ENCODE results near the gene MTARC1. TPM values are rescaled to one million over a fixed set of nuclear protein-coding genes. Genes with fewer than 3 reads are reported as not detected.

MTARC1 gene
- total and polyA plus RNA-seq, 4 donors = 1.3 to 9.9 (median 6.4) TPM

DNA sequence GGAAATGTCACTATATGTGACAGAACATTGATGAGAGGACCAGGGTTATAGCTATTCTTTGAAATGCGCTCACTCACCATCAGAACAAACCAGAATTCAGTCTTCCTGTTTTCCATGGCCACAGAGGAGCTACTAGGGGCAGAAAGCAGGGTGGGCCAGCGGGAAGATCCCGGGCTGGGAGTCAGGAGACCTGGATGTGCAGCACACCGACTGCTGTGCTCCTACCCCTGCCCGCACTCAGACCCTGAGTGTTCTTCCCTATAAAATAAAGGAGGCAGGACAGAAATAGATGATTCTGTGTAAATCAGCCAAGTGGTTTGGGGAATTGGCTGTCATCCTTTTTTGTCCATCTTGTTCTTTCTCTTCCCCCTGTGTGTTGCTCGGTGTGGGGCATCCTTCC lies 21.0 kb downstream of the MTARC1 start:
- no peaks in the 10 kb centered on the region for H3K4me1 ChIP-seq (ENCODE audit: control insufficient read depth in 1 of 2, insufficient read depth in 2 of 2, low read length in 2 of 2)
- no peak overlapping the region for H3K4me3 ChIP-seq (ENCODE audit: low read length in 2 of 2)
- WGBS, 2 donors = 78 to 88% methylated on average over 6 of the region's 6 CpGs
- DNase-seq (no peak), ATAC-seq (ENCODE audit: low FRiP score) (no peak)
- no peaks in the 10 kb centered on the region for H3K27me3 ChIP-seq (ENCODE audit: control insufficient read depth in 1 of 2, insufficient read depth in 2 of 2, low read length in 1 of 2)
- intact Hi-C loops (cut with DNase I) = loop anchor here (5.0 kb wide), 2 partner anchors 70 to 630 kb away; partner anchors contain the start of gene HLX (in 1 of the 2)
- H3K9me3 ChIP-seq (ENCODE audit: control insufficient read depth, low read length) = no peaks in the 10 kb centered on the region
- H3K27ac ChIP-seq (ENCODE audit: low read depth in 1 of 2, low read length in 2 of 2) = no peak overlapping the region
- H3K36me3 ChIP-seq (ENCODE audit: control insufficient read depth in 1 of 2, insufficient read depth in 2 of 2, low read length in 1 of 2) = no peaks in the 10 kb centered on the region

DNA sequence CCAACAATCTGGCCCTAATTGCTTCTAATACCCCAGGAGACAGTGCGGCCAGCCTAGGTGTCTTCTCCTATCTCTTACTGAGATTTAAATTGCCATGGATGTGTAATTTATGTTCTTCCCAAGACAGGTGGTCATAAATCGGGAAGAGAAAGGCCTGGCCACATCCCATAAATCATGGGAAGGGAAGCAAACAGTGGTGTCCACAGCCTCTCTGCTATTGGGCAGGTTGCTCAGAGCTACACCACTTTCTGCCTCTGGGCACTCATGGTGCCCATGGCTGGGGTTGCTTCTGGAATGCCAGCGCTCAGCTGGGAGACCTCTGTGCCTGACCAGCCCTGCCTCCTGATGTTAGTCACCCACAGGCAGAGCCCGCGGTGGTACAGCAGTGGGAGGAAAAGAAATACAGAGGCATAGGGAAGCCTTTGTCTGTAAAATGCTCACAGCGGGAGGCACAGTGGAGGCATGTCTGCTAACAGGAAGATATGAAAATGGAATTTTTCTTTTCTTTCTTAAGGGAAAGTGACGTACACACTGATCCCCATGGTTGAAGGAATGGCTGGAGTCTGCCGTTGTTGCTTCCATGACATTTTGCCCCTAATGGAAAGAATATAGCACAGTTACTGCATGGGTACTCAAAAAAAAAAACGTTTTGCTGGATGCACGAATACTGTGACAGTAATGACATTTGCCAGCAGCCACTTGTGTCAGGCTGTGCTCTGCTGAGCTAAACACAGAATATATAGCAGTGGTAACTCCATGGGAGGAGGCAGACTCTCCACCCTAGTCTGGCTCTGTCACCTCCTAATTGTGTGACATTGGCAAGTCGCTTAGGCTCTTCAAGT lies 21.9 kb downstream of the MTARC1 start:
- H3K27ac ChIP-seq (ENCODE audit: low read depth in 1 of 2, low read length in 2 of 2) = no peak overlapping the region
- 86 to 87% methylated on average over 11 of the region's 11 CpGs for WGBS, 2 donors
- no peaks in the 10 kb centered on the region for H3K4me1 ChIP-seq (ENCODE audit: control insufficient read depth in 1 of 2, insufficient read depth in 2 of 2, low read length in 2 of 2)
- H3K36me3 ChIP-seq (ENCODE audit: control insufficient read depth in 1 of 2, insufficient read depth in 2 of 2, low read length in 1 of 2) = no peaks in the 10 kb centered on the region
- ATAC-seq (ENCODE audit: low FRiP score) = no peak
- no peaks in the 10 kb centered on the region for H3K9me3 ChIP-seq (ENCODE audit: control insufficient read depth, low read length)
- no peak for DNase-seq
- intact Hi-C loops (cut with DNase I) = loop anchor here (5.0 kb wide), 2 partner anchors 69 to 629 kb away; partner anchors contain the start of gene HLX (in 1 of the 2)
- no peak overlapping the region for H3K4me3 ChIP-seq (ENCODE audit: low read length in 2 of 2)
- no peaks in the 10 kb centered on the region for H3K27me3 ChIP-seq (ENCODE audit: control insufficient read depth in 1 of 2, insufficient read depth in 2 of 2, low read length in 1 of 2)

DNA sequence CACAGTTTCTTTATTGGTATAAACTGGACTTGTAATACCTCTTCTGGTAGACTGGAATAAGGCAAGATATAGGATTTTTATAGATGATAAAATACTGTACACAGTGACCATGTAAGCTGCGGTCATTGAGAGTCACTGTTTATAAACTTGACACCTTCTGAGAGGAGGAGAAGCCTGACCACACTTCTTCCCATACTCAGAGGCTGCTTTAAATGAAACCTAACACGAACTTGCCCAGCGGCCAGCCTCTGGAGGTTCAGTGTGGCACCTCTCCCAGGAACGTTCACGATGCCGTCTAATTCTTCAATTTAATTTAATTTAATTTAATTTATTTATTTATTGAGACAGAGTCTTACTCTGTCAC lies 22.5 kb downstream of the MTARC1 start:
- Histone ChIP-seq H3K9me3 (ENCODE audit: control insufficient read depth, low read length) (no peaks in the 10 kb centered on the region), H3K4me3 (ENCODE audit: low read length in 2 of 2) (no peak overlapping the region), H3K4me1 (ENCODE audit: control insufficient read depth in 1 of 2, insufficient read depth in 2 of 2, low read length in 2 of 2) (no peaks in the 10 kb centered on the region), H3K27me3 (ENCODE audit: control insufficient read depth in 1 of 2, insufficient read depth in 2 of 2, low read length in 1 of 2) (no peaks in the 10 kb centered on the region), H3K36me3 (ENCODE audit: control insufficient read depth in 1 of 2, insufficient read depth in 2 of 2, low read length in 1 of 2) (no peaks in the 10 kb centered on the region), H3K27ac (ENCODE audit: low read depth in 1 of 2, low read length in 2 of 2) (no peak overlapping the region)
- intact Hi-C loops (cut with DNase I) = loop anchor here (5.0 kb wide), 2 partner anchors 68 to 628 kb away; partner anchors contain the start of gene HLX (in 1 of the 2)
- 90 to 92% methylated on average over 6 of the region's 6 CpGs for WGBS, 2 donors
- ATAC-seq (ENCODE audit: low FRiP score) (no peak), DNase-seq (no peak)

DNA sequence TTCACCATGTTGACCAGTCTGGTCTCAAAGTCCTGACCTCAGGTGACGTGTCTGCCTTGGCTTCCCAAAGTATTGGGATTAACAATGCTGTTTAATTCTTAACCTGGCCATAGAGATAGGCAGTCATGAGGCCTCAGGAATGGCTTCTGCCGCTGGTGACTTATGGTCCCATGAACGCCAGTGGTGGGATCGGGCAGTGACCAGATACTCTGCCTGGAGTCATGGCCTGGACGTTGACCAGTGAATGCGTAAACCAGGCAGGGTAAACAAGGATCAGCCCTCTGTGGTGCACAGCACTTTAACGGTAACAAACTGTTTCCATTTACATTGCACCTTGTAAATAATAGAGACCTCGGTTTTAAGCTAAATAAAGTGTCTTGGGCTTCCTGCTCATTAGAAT lies 23.0 kb downstream of the MTARC1 start:
- Histone ChIP-seq H3K27me3 (ENCODE audit: control insufficient read depth in 1 of 2, insufficient read depth in 2 of 2, low read length in 1 of 2) (no peaks in the 10 kb centered on the region), H3K36me3 (ENCODE audit: control insufficient read depth in 1 of 2, insufficient read depth in 2 of 2, low read length in 1 of 2) (no peaks in the 10 kb centered on the region), H3K4me1 (ENCODE audit: control insufficient read depth in 1 of 2, insufficient read depth in 2 of 2, low read length in 2 of 2) (no peaks in the 10 kb centered on the region), H3K27ac (ENCODE audit: low read depth in 1 of 2, low read length in 2 of 2) (no peak overlapping the region), H3K9me3 (ENCODE audit: control insufficient read depth, low read length) (no peaks in the 10 kb centered on the region), H3K4me3 (ENCODE audit: low read length in 2 of 2) (no peak overlapping the region)
- WGBS, 2 donors = 86 to 87% methylated on average over 8 of the region's 8 CpGs
- no peak for ATAC-seq (ENCODE audit: low FRiP score)
- no peak for DNase-seq
- intact Hi-C loops (cut with DNase I) = loop anchor here (5.0 to 10.0 kb wide), 5 partner anchors 68 to 628 kb away; partner anchors contain the start of gene HLX (in 1 of the 2)

DNA sequence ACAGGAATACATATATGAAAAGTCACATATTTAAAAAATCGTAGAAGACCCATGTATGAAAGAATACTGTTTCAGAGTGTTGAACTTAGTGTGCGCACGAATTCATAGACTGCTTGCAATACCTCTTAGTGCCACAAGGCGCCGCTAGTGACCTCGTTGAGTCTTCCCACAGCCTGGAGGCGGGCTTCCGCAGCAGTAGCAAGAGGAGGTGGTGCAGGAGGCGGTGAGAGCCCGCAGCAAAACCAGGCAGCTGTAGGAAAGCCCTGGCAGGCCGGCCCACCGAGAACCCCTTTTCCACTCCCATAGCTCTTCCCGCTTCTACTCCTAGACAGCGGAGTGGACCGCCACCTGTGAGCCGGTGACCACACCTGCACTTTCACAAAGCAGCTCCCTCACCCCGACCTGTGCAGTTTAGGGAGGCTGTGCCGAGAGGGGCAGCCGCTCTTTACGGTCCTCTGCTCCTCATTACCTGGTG lies 23.5 kb downstream of the MTARC1 start:
- Histone ChIP-seq H3K36me3 (ENCODE audit: control insufficient read depth in 1 of 2, insufficient read depth in 2 of 2, low read length in 1 of 2) (no peaks in the 10 kb centered on the region), H3K27me3 (ENCODE audit: control insufficient read depth in 1 of 2, insufficient read depth in 2 of 2, low read length in 1 of 2) (no peaks in the 10 kb centered on the region), H3K9me3 (ENCODE audit: control insufficient read depth, low read length) (no peaks in the 10 kb centered on the region), H3K4me1 (ENCODE audit: control insufficient read depth in 1 of 2, insufficient read depth in 2 of 2, low read length in 2 of 2) (no peaks in the 10 kb centered on the region), H3K27ac (ENCODE audit: low read depth in 1 of 2, low read length in 2 of 2) (no peak overlapping the region), H3K4me3 (ENCODE audit: low read length in 2 of 2) (no peak overlapping the region)
- 22 to 23% methylated on average over 20 of the region's 20 CpGs for WGBS, 2 donors
- intact Hi-C loops (cut with DNase I) = loop anchor here (5.0 to 10.0 kb wide), 3 partner anchors 392 to 622 kb away; no protein-coding TSS in a partner anchor
- DNase-seq (peak; percentile 89 to 93), ATAC-seq (ENCODE audit: low FRiP score) (peak; percentile 94)

DNA sequence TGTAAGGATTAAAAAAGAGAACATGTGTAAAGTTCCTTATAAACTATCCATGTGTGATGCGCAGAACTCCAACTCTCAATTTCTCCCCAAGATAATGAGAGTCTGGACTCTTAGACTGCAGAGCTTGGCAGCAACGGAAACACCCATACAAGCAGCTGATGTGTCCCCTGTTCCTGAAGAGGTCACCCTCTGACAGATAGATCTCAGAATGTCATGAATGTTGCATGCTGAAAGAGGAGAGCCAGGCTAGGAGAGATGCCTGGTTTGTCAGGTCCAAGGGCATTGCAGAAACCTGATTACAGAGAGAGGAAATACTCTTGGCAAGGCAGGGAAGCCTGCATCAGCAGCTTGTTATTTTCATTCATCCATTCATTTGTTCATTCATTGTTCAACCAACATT lies 24.2 kb downstream of the MTARC1 start:
- intact Hi-C loops (cut with DNase I) = loop anchor here (5.0 to 10.0 kb wide), 3 partner anchors 391 to 621 kb away; no protein-coding TSS in a partner anchor
- no peak overlapping the region for H3K4me3 ChIP-seq (ENCODE audit: low read length in 2 of 2)
- 97 to 98% methylated on average over 2 of the region's 2 CpGs for WGBS, 2 donors
- no peak overlapping the region for H3K27ac ChIP-seq (ENCODE audit: low read depth in 1 of 2, low read length in 2 of 2)
- DNase-seq (no peak), ATAC-seq (ENCODE audit: low FRiP score) (no peak)
- no peaks in the 10 kb centered on the region for H3K9me3 ChIP-seq (ENCODE audit: control insufficient read depth, low read length)
- H3K4me1 ChIP-seq (ENCODE audit: control insufficient read depth in 1 of 2, insufficient read depth in 2 of 2, low read length in 2 of 2) = no peaks in the 10 kb centered on the region
- H3K27me3 ChIP-seq (ENCODE audit: control insufficient read depth in 1 of 2, insufficient read depth in 2 of 2, low read length in 1 of 2) = no peaks in the 10 kb centered on the region
- no peaks in the 10 kb centered on the region for H3K36me3 ChIP-seq (ENCODE audit: control insufficient read depth in 1 of 2, insufficient read depth in 2 of 2, low read length in 1 of 2)

DNA sequence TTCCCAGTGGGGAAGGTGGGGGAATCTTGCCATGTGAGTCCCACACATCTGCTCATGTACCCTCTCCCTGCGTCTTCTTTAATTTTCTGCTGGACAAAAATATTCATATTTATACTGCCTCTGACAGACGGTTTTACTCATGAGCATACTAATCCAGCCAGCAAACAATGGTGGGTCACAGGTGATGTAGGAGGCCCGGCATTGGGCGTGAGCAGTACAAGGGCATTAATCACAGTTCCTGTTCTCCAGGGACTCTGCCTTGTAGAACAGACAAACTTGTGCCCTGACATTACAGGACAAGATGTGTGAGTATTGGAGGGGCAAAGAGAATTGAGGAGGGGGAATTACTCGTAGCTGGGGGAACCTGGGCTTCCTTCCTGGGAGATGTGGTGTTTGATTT lies 25.0 kb downstream of the MTARC1 start:
- Histone ChIP-seq H3K9me3 (ENCODE audit: control insufficient read depth, low read length) (no peaks in the 10 kb centered on the region), H3K36me3 (ENCODE audit: control insufficient read depth in 1 of 2, insufficient read depth in 2 of 2, low read length in 1 of 2) (peaks cover 0 to 2% of the 10 kb centered on the region in 2 donors), H3K4me1 (ENCODE audit: control insufficient read depth in 1 of 2, insufficient read depth in 2 of 2, low read length in 2 of 2) (no peaks in the 10 kb centered on the region), H3K27ac (ENCODE audit: low read depth in 1 of 2, low read length in 2 of 2) (no peak overlapping the region), H3K4me3 (ENCODE audit: low read length in 2 of 2) (no peak overlapping the region), H3K27me3 (ENCODE audit: control insufficient read depth in 1 of 2, insufficient read depth in 2 of 2, low read length in 1 of 2) (no peaks in the 10 kb centered on the region)
- 94% methylated on average over 5 of the region's 5 CpGs for WGBS, 2 donors
- intact Hi-C loops (cut with DNase I) = loop anchor here (5.0 to 10.0 kb wide), 3 partner anchors 391 to 621 kb away; no protein-coding TSS in a partner anchor
- no peak for DNase-seq
- ATAC-seq (ENCODE audit: low FRiP score) = no peak

DNA sequence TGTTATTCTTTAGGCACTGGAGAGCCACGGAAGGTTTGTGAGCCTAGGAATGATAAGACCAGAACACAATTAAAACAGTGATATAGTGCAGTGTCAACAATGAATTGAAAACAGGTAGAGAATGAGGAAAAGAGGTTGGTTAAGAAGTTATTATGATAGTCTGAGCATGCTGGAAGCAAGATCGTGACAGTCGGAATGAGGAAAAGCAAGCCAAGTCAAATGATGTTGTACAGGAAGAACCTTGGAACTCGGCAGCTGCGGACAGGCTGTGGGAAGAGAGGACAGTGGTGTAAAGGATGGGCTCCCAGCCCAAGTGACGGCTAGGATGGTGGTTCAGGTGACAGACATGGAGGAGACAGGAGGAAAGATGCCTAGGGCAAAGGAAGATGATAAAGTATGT lies 25.6 kb downstream of the MTARC1 start:
- WGBS, 2 donors = 73 to 82% methylated on average over 6 of the region's 6 CpGs
- H3K4me3 ChIP-seq (ENCODE audit: low read length in 2 of 2) = no peak overlapping the region
- intact Hi-C loops (cut with DNase I) = loop anchor here (5.0 to 10.0 kb wide), 3 partner anchors 390 to 620 kb away; no protein-coding TSS in a partner anchor
- ATAC-seq (ENCODE audit: low FRiP score) = no peak
- no peaks in the 10 kb centered on the region for H3K9me3 ChIP-seq (ENCODE audit: control insufficient read depth, low read length)
- no peaks in the 10 kb centered on the region for H3K4me1 ChIP-seq (ENCODE audit: control insufficient read depth in 1 of 2, insufficient read depth in 2 of 2, low read length in 2 of 2)
- no peaks in the 10 kb centered on the region for H3K27me3 ChIP-seq (ENCODE audit: control insufficient read depth in 1 of 2, insufficient read depth in 2 of 2, low read length in 1 of 2)
- peaks cover 0 to 2% of the 10 kb centered on the region in 2 donors for H3K36me3 ChIP-seq (ENCODE audit: control insufficient read depth in 1 of 2, insufficient read depth in 2 of 2, low read length in 1 of 2)
- H3K27ac ChIP-seq (ENCODE audit: low read depth in 1 of 2, low read length in 2 of 2) = no peak overlapping the region
- DNase-seq = no peak
